Suppressor macrophage treated with lipopolysaccharide for 1 hour (primary cell): ENCODE data around the gene BCDIN3D.
A peak's percentile ranks its signal among the peaks of the same experiment; 100 is the strongest.
"Not testable (repeated sequence)": the region's sequence is repeated elsewhere in the genome, so short reads cannot be mapped to it uniquely, and the experiment has no call there.

Experiments used
- DNase-seq, 3 donors: peaks; one replicate each; pipeline ENCODE4 v3.0.0-alpha.2; 2020 to 2022

The BCDIN3D gene

GRCh38 chr12:49855890-49856289, 13.0 kb upstream of the BCDIN3D start:
- DNase-seq, result not testable (repeated sequence)

- DNase-seq, result no peak
Observed at GRCh38 chr12:49854976-49855375, 12.1 kb upstream of the BCDIN3D start.

- no peak for DNase-seq
Observed at GRCh38 chr12:49853671-49854070, 10.8 kb upstream of the BCDIN3D start.

GRCh38 chr12:49847161-49847560, 4.3 kb upstream of the BCDIN3D start:
- DNase-seq, result no peak

GRCh38 chr12:49846032-49846431, 3.1 kb upstream of the BCDIN3D start:
- no peak for DNase-seq

- peak; percentile 23 to 43 (median 32) for DNase-seq
Observed at GRCh38 chr12:49843876-49844437, 1.1 kb upstream of the BCDIN3D start.

- DNase-seq, result no peak
Observed at GRCh38 chr12:49843411-49843810, 505 bp upstream of the BCDIN3D start.

- DNase-seq, result peak; percentile 70 to 78 (median 77)
Observed at GRCh38 chr12:49838973-49839633, 3.8 kb downstream of the BCDIN3D start.

GRCh38 chr12:49832836-49833421, 10.0 kb downstream of the BCDIN3D start:
- no peak for DNase-seq

GRCh38 chr12:49831717-49832116, 11.2 kb downstream of the BCDIN3D start:
- DNase-seq, result no peak

- DNase-seq, result peak; percentile 96 to 98 (median 98)
Observed at GRCh38 chr12:49828133-49829091, 14.5 kb downstream of the BCDIN3D start, which contains the start of gene NCKAP5L. Gene NCKAP5L, minus strand, starts transcription at chr12:49828413. Its CDS starts 24,369 bp downstream, at chr12:49804044.

- peak; percentile 62 to 85 (median 68) for DNase-seq
Observed at GRCh38 chr12:49827401-49828099, 15.4 kb downstream of the BCDIN3D start.

- DNase-seq, result peak; percentile 33 to 56 (median 40)
Observed at GRCh38 chr12:49827051-49827400, 15.9 kb downstream of the BCDIN3D start.

- no peak for DNase-seq
Observed at GRCh38 chr12:49825971-49826421, 16.9 kb downstream of the BCDIN3D start.

- peak; percentile 76 to 85 (median 81) for DNase-seq
Observed at GRCh38 chr12:49825360-49825970, 17.4 kb downstream of the BCDIN3D start.

- DNase-seq, result peak; percentile 85 to 92 (median 91)
Observed at GRCh38 chr12:49824895-49825294, 18.0 kb downstream of the BCDIN3D start.

- no peak for DNase-seq
Observed at GRCh38 chr12:49824416-49824815, 18.5 kb downstream of the BCDIN3D start.

- DNase-seq, result no peak
Observed at GRCh38 chr12:49823951-49824350, 19.0 kb downstream of the BCDIN3D start.

GRCh38 chr12:49823350-49823749, 19.6 kb downstream of the BCDIN3D start:
- no peak for DNase-seq

GRCh38 chr12:49821373-49822287, 21.3 kb downstream of the BCDIN3D start:
- DNase-seq, result no peak

GRCh38 chr12:49819786-49820185, 23.1 kb downstream of the BCDIN3D start:
- no peak for DNase-seq
